Stimulated activated CD4-positive, alpha-beta T cell treated with anti-CD3 and anti-CD28 coated beads, TNF-alpha, amount 100 ng/mL, for 48 hours (primary cell): ENCODE data around the gene GSTCD.
"Not testable (repeated sequence)": the region's sequence is repeated elsewhere in the genome, so short reads cannot be mapped to it uniquely, and the experiment has no call there.

Experiments
- DNase-seq, 3 donors: peaks; one replicate each; pipeline ENCODE4 v3.0.0-alpha.2; 2020; ENCODE audit warnings: low read depth in 3 of 3

GSTCD gene

DNA sequence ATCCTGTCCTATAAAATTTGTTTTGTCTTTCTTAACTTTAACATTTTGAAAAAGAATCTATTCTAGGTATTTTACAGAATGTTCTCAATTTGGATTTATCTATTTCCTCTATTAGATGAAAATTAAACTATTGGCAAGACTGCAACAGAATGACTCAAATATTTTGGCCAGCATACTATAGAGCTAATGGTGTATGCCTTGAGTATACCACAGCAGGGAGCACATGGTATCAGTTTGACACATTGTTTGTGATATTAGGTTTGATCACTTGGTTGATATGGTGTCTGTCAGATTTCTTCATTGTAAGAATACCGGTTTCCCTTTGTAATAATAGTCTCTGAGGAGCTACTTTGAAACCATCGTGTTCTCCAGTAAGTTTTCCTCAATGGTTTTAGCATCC lies 98.9 kb downstream of the GSTCD start:
- DNase-seq = no peak

DNA sequence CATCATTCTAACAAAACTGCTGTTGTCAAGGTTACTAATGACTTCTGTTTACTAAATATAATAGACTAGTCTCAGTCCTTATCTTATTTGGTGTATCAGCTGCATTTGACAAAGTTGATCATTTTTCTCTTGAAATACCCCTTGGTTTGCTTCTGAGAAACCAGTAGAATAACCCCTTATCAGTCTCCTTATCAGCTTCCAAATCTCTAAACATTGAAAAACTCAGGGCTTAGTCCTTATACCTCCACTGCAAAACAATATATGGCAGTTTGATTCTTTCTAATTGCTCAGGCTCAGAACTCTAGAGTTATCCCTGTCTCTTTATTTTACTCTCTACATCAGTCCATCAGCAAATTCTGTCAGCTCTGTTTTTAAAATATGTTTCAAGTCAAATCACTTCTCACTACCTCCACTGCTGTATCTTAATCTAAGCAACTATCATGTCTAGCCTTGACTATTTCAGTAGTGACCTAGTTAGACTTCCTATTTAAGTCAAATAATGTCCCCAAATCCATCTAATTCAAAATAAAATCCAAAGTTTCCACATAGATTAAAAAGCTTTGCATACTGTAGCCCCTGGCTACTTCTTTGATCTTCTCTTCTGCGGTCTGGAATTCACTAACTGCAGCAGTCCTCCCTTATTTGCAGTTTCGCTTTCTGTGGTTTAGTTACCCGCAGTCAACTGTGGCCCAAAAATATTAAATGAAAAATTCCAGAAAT lies 99.6 kb downstream of the GSTCD start:
- DNase-seq = no peak

- no peak for DNase-seq
Observed at GRCh38 chr4:105808750-105809041, 100.1 kb downstream of the GSTCD start.

DNA sequence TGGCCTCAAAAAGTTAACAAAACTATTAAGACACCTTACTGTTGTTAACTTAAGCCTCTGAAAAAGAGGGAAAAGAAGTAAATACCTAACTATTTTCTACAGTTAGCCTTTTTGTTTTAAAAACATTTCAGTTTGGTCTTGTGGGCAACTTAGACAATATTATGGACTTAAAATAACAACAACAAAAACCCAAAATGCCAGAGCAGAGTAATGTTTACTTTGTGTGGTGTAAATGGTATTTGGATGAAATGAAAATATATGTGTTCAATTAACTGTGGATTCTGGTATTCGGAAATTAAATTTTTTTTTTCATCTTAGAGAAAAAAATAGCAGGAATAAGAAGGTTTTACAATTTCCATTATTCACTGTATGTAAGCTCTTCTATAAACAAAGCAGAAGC lies 107.1 kb downstream of the GSTCD start:
- DNase-seq = no peak

DNA sequence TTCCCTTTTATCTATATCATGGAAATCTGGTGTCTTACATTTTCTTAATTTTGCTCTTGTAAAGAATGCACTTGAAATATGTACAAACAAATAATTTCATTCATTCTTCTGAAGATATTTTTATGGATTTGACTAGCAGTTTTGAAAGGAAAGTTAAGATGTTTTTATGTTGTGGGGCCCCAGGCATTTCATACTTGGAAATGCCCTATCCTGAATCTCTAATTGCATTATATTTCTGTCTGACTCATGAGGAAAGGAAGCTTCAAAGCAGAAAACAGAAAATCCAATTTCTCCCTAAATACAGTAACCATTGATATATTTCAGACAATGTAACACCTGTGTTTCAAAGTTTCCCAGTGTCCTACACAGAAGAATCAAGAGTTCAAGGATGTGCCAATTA lies 113.5 kb downstream of the GSTCD start:
- DNase-seq = no peak

GRCh38 chr4:105828074-105828473 lies 119.5 kb downstream of the GSTCD start:
- no peak for DNase-seq

- no peak for DNase-seq
Observed at GRCh38 chr4:105831189-105831588, 122.6 kb downstream of the GSTCD start.

- DNase-seq = no peak
Observed at GRCh38 chr4:105835177-105835576, 126.6 kb downstream of the GSTCD start.

- DNase-seq = no peak
Observed at GRCh38 chr4:105836537-105836936, 128.0 kb downstream of the GSTCD start.

DNA sequence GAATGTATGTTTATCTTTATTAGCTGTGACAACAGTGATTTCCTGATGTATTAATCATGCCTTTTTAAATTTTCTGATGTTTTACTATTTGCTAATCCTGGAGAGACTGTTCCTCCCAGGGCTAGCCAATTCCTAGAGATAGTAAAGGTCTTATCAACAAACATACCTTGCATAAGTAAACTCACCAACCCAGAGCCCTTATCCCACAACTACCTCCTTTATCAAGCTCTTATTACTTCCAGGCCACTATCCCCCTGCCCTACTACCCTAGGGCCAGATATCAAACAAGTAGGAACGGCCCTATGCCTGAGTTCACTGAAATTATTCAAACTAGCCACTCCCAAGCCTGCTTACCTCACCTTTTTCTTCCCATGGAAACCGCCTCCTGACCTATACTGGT lies 128.5 kb downstream of the GSTCD start:
- DNase-seq = no peak

DNA sequence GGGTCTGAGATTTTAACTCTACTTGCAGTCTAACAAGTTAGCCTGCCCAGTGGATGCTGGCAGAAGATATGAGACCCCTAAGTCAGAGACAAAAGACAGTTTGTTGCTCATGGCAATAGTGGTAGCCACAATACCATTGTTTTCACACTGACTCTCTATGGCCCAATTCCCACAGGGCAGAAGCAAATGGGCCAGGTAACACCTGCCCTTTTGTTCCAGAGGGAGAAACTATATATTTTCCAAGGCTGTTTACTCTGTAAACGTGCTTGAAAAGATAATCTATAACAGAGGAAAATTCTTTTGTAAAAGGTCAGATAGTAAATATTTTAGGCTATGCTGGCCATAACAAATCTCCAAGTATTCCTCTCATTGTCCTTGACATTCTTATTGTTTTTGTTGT lies 129.5 kb downstream of the GSTCD start:
- DNase-seq = no peak

- DNase-seq = no peak
Observed at GRCh38 chr4:105840426-105841174, 132.0 kb downstream of the GSTCD start.

GRCh38 chr4:105843941-105844340 lies 135.4 kb downstream of the GSTCD start:
- DNase-seq = no peak

DNA sequence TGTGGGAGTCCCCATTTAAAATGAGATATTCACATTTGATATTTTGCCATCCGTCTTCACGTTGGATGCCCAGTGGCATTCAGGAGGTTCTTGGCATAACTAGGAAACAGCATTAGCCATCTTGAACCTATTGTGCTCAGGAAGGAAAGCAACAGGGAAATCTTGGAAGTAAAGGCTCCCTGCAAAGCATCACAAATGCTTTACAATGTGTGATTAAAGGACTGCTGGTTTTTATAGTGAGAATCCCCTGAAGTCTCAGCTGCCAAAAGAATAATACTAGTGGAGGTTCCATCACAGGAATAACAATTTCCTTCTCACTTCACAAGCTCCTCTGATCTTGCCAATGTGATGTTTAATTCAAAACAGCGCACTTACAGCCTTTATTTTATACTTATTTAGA lies 137.0 kb downstream of the GSTCD start:
- no peak for DNase-seq

DNA sequence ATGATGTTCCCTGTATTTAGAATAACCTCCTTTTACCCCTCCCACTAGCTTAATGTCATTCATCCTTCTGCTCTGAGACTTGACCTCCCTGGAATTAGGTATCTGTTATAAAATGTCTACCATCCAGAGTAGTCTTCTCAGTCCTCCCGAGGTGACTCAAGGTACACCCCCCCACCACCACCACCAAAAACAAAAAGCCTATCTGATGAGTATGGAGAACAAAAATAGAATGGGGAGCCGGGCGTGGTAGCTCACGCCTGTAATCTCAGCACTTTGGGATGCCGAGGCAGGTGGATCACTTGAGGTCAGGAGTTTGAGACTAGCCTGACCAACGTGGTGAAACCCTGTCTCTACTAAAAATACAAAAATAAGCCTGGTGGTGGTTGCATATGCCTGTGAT lies 139.8 kb downstream of the GSTCD start:
- DNase-seq = not testable (repeated sequence)

DNA sequence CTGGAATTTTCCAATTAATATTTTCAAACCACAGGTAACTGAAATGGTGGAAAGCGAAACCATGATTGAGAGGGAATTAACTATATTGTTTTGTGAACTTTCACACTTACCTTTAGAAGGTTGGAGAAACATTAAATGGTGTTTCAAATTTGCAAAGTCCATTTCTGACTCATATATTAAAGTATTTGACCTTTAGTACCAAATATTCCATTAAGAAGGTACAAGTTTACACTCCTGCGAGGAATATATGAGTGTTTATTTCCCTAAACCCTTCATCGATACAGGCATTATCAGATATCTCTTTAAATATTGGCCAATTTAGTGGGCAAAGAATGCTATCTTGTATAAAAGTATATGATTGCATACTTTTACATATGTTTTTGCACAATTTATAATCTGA lies 142.6 kb downstream of the GSTCD start:
- no peak for DNase-seq

- not testable (repeated sequence) for DNase-seq
Observed at GRCh38 chr4:105852230-105852629, 143.6 kb downstream of the GSTCD start.

DNA sequence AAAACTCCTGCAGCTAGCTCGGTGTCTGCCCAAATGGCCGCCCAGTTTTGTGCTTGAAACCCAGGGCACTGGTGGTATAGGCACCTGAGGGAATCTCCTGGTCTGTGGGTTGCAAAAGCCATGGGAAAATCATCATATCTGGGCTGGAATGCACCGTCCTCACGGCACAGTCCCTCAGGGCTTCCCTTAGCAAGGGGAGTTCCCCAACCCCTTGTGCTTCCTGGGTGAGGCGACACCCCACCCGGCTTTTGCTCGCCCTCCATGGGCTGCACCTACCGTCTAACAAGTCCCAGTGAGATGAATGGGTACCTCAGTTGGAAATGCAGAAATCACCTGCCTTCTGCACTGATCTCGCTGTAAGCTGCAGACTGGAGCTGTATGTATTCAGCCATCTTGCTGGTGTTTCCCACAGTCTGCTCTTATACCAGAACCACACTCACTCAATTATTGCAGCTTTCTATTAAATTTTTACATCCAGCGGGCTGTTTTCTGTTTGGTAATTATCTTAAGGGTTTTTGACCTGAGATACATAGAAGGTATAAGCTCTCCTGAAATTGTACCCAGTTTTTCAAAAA lies 150.0 kb downstream of the GSTCD start:
- no peak for DNase-seq

DNA sequence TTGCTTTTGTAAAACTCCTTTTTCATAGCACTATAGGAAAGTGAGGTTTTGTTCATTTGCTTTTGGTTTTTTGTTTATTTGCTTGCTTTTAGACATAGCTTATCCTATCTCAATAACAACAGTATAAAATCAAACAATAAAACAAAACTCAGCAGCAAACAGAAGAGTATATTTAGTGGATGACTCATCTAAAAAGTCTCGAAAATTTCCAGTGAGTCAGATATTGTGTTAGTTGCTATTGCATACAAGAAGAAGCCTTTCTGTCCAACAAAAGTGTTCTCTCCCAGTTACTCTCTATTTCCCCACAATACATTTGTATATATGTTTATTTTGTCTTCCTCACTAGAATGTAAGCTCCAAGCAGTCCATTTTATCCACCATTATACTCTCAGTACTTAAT lies 150.6 kb downstream of the GSTCD start:
- DNase-seq = no peak

DNA sequence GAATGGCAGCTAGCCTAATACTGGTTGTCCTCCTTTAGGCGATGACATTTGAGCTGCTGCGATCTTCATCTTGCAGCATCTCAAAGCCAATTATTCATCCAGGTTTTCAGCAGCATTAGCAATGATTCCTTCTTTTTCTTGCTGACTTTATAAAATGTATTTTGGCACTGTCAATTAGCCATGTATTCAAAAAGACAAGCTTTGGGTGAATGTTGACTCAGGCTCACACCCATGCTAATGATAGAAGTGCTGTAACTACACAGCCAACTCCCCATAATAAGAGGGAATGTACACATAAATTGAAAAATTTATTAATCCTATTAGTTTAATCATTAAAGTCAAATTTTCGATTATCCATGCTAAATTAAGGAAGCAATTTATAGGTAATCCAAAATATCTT lies 162.4 kb downstream of the GSTCD start:
- DNase-seq = no peak

DNA sequence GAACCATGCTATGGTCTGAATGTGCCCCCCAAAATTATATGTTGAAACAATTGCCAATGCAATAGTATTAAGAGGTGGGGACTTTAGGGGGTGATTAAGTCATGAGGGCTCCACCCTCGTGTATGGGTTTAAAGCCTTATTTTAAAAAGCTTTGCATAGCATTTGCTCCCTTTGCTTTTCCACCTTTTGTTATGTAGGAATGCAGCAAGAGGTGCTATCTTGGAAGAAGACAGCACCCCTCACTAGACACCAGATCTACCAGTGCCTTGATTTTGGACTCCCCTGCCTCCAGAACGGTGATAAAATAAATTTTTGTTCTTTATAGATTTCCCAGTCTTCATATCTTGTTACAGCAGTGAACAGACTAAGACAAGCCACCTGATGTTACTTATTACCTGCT lies 163.4 kb downstream of the GSTCD start:
- no peak for DNase-seq

- no peak for DNase-seq
Observed at GRCh38 chr4:105875233-105875632, 166.6 kb downstream of the GSTCD start.

GRCh38 chr4:105878668-105879067 lies 170.1 kb downstream of the GSTCD start:
- no peak for DNase-seq
